ENCODE measurements around the gene SLC45A3. TPM values are rescaled to one million over a fixed set of nuclear protein-coding genes. Genes with fewer than 3 reads are reported as not detected.

SLC45A3 gene
- total and polyA plus RNA-seq, 4 donors = 5.3 to 9.9 (median 5.7) TPM

GRCh38 chr1:205677167-205677566, 3.1 kb downstream of the SLC45A3 start:
- Histone ChIP-seq H3K27ac (ENCODE audit: low read depth in 1 of 2, low read length in 2 of 2) (peak overlapping the region; percentile 57 to 77), H3K4me3 (ENCODE audit: low read depth in 1 of 3, low read length in 3 of 3) (no peak overlapping the region), H3K9me3 (ENCODE audit: control insufficient read depth in 4 of 4, low read length in 3 of 4) (no peaks in the 10 kb centered on the region), H3K9ac (ENCODE audit: low read depth in 1 of 2, low read length in 2 of 2) (no peak overlapping the region), H3K36me3 (ENCODE audit: control insufficient read depth in 4 of 4, insufficient read depth in 3 of 4, low read depth in 1 of 4, low read length in 3 of 4) (no peaks in the 10 kb centered on the region), H3K4me1 (ENCODE audit: control insufficient read depth in 4 of 4, insufficient read depth in 4 of 4, low read length in 3 of 4) (peaks cover 23 to 84% (median 76%) of the 10 kb centered on the region in 4 donors), H3K27me3 (ENCODE audit: control insufficient read depth in 4 of 4, insufficient read depth in 4 of 4, low read length in 3 of 4) (no peaks in the 10 kb centered on the region)
- no peak for DNase-seq (ENCODE audit: low spot score)
- TF ChIP-seq GABPA (IDR thresholded peaks at IDR 0.05 in 1 of 2, conservative IDR thresholded peaks at IDR 0.05 in 1 of 2) (no peak), YY1 (IDR thresholded peaks at IDR 0.05) (no peak), MAX (IDR thresholded peaks at IDR 0.05) (no peak), RXRA (IDR thresholded peaks at IDR 0.05) (peak in 1 of 2 donors; percentile 4), HNF4A (conservative IDR thresholded peaks at IDR 0.05) (peak; percentile 47 to 63), RAD21 (IDR thresholded peaks at IDR 0.05) (no peak), JUND (IDR thresholded peaks at IDR 0.05) (no peak), FOXA1 (IDR thresholded peaks at IDR 0.05) (no peak)
- 24% methylated on average over 5 of the region's 5 CpGs for WGBS

- 19% methylated on average over 3 of the region's 3 CpGs for WGBS
- no peak overlapping the region for H3K4me3 ChIP-seq (ENCODE audit: low read depth in 1 of 3, low read length in 3 of 3)
- H3K9me3 ChIP-seq (ENCODE audit: control insufficient read depth in 4 of 4, low read length in 3 of 4) = no peaks in the 10 kb centered on the region
- H3K9ac ChIP-seq (ENCODE audit: low read depth in 1 of 2, low read length in 2 of 2) = no peak overlapping the region
- H3K27me3 ChIP-seq (ENCODE audit: control insufficient read depth in 4 of 4, insufficient read depth in 4 of 4, low read length in 3 of 4) = no peaks in the 10 kb centered on the region
- DNase-seq (ENCODE audit: low spot score) = no peak
- TF ChIP-seq JUND (IDR thresholded peaks at IDR 0.05) (no peak), FOXA1 (IDR thresholded peaks at IDR 0.05) (no peak), NR2F2 (IDR thresholded peaks at IDR 0.05) (no peak), EGR1 (IDR thresholded peaks at IDR 0.05; ENCODE audit: low read depth in 2 of 2) (no peak), CTCF (IDR thresholded peaks at IDR 0.05; ENCODE audit: low read depth, low read length, missing input control) (no peak), YY1 (IDR thresholded peaks at IDR 0.05) (no peak), RAD21 (IDR thresholded peaks at IDR 0.05) (no peak), TAF1 (conservative IDR thresholded peaks at IDR 0.05) (no peak), GABPA (IDR thresholded peaks at IDR 0.05 in 1 of 2, conservative IDR thresholded peaks at IDR 0.05 in 1 of 2) (no peak), HNF4A (conservative IDR thresholded peaks at IDR 0.05) (no peak), MAX (IDR thresholded peaks at IDR 0.05) (no peak), SP1 (IDR thresholded peaks at IDR 0.05) (no peak), FOXA2 (IDR thresholded peaks at IDR 0.05) (no peak), HNF4G (IDR thresholded peaks at IDR 0.05) (no peak), ATF3 (IDR thresholded peaks at IDR 0.05) (no peak), REST (IDR thresholded peaks at IDR 0.05) (no peak)
- H3K36me3 ChIP-seq (ENCODE audit: control insufficient read depth in 4 of 4, insufficient read depth in 3 of 4, low read depth in 1 of 4, low read length in 3 of 4) = no peaks in the 10 kb centered on the region
- peaks cover 23 to 89% (median 82%) of the 10 kb centered on the region in 4 donors for H3K4me1 ChIP-seq (ENCODE audit: control insufficient read depth in 4 of 4, insufficient read depth in 4 of 4, low read length in 3 of 4)
- H3K27ac ChIP-seq (ENCODE audit: low read depth in 1 of 2, low read length in 2 of 2) = peak overlapping the region; percentile 57 to 77
Observed at GRCh38 chr1:205676597-205676996, 3.7 kb downstream of the SLC45A3 start.

Data from liver (tissue), 9 donors.